ENCODE data around the gene MUC5B.
A peak's percentile ranks its signal among the peaks of the same experiment; 100 is the strongest.
"Not testable (repeated sequence)": the region's sequence is repeated elsewhere in the genome, so short reads cannot be mapped to it uniquely, and the experiment has no call there.

MUC5B gene

GRCh38 chr11:1259561-1259960, 36.7 kb downstream of the MUC5B start:
- no peak for TF ChIP-seq CTCF (IDR thresholded peaks at IDR 0.05; ENCODE audit: low read depth, low read length, missing control alignments)
- no peak for DNase-seq (ENCODE audit: extremely low read depth, low read depth)

GRCh38 chr11:1260023-1260501, 37.2 kb downstream of the MUC5B start:
- no peak for TF ChIP-seq CTCF (IDR thresholded peaks at IDR 0.05; ENCODE audit: low read depth, low read length, missing control alignments)

More at GRCh38 chr11:1259561-1259960, 36.7 kb downstream of the MUC5B start:
- no peak overlapping the region for H3K4me3 ChIP-seq (replicated peaks; ENCODE audit: low read depth, low read length)

GRCh38 chr11:1260620-1261019, 37.8 kb downstream of the MUC5B start:
- no peak for DNase-seq (ENCODE audit: extremely low read depth, low read depth)
- no peak for TF ChIP-seq CTCF (IDR thresholded peaks at IDR 0.05; ENCODE audit: low read depth, low read length, missing control alignments)
- H3K4me3 ChIP-seq (replicated peaks; ENCODE audit: low read depth, low read length): no peak overlapping the region

More at GRCh38 chr11:1260023-1260501, 37.2 kb downstream of the MUC5B start:
- no peak for DNase-seq (ENCODE audit: extremely low read depth, low read depth)
- no peak overlapping the region for H3K4me3 ChIP-seq (replicated peaks; ENCODE audit: low read depth, low read length)

GRCh38 chr11:1261241-1262071, 38.6 kb downstream of the MUC5B start:
- TF ChIP-seq CTCF (IDR thresholded peaks at IDR 0.05; ENCODE audit: low read depth, low read length, missing control alignments): no peak
- peak overlapping the region; percentile 46 for H3K4me3 ChIP-seq (replicated peaks; ENCODE audit: low read depth, low read length)
- DNase-seq (ENCODE audit: extremely low read depth, low read depth): no peak

- H3K4me3 ChIP-seq (replicated peaks; ENCODE audit: low read depth, low read length): peak overlapping the region; percentile 46
- no peak for TF ChIP-seq CTCF (IDR thresholded peaks at IDR 0.05; ENCODE audit: low read depth, low read length, missing control alignments)
- DNase-seq (ENCODE audit: extremely low read depth, low read depth): peak; percentile 61
These were observed 39.5 kb downstream of the MUC5B start for GRCh38 chr11:1262172-1263006.

GRCh38 chr11:1263010-1263409, 40.1 kb downstream of the MUC5B start:
- H3K4me3 ChIP-seq (replicated peaks; ENCODE audit: low read depth, low read length): 0 out of 2 replicates have a peak overlapping the region, but pooled peaks have one; percentile 46
- DNase-seq (ENCODE audit: extremely low read depth, low read depth): no peak
- no peak for TF ChIP-seq CTCF (IDR thresholded peaks at IDR 0.05; ENCODE audit: low read depth, low read length, missing control alignments)

- peak; percentile 66 for DNase-seq (ENCODE audit: extremely low read depth, low read depth)
- not testable (repeated sequence) for H3K4me3 ChIP-seq (replicated peaks; ENCODE audit: low read depth, low read length)
These were observed 41.6 kb downstream of the MUC5B start for GRCh38 chr11:1264444-1264843.

GRCh38 chr11:1265480-1265879, 42.6 kb downstream of the MUC5B start:
- not testable (repeated sequence) for H3K4me3 ChIP-seq (replicated peaks; ENCODE audit: low read depth, low read length); DNase-seq (ENCODE audit: extremely low read depth, low read depth)

GRCh38 chr11:1266976-1267375, 44.1 kb downstream of the MUC5B start:
- H3K4me3 ChIP-seq (replicated peaks; ENCODE audit: low read depth, low read length); DNase-seq (ENCODE audit: extremely low read depth, low read depth): not testable (repeated sequence)
